ENCODE data around the gene NLK.
"Not testable (repeated sequence)": the region's sequence is repeated elsewhere in the genome, so short reads cannot be mapped to it uniquely, and the experiment has no call there.

GRCh38 chr17:28238547-28239270 is 196.2 kb downstream of the NLK start:
- not testable (repeated sequence) for TF ChIP-seq BACH2 (CRISPR knock-in tag; IDR thresholded peaks at IDR 0.05; ENCODE audit: borderline replicate concordance); ZFP30 (CRISPR knock-in tag; IDR thresholded peaks at IDR 0.05)

Measured in SK-N-SH treated with all-trans-retinoic acid at 6 μM for 48 hours (cell line).